Activated CD4-positive, alpha-beta T cell treated with anti-CD3 and anti-CD28 coated beads for 24 hours (primary cell): ENCODE data around the gene POLK.
"Not testable (repeated sequence)": the region's sequence is repeated elsewhere in the genome, so short reads cannot be mapped to it uniquely, and the experiment has no call there.

Source experiments
- DNase-seq, 2 donors: peaks; one replicate each; pipeline ENCODE4 v3.0.0-alpha.2; 2020; ENCODE audit warnings: low read depth in 2 of 2

Gene POLK

GRCh38 chr5:75610201-75610600 is 98.5 kb downstream of the POLK start:
- no peak for DNase-seq

- not testable (repeated sequence) for DNase-seq
Measured at GRCh38 chr5:75610859-75611310, 99.2 kb downstream of the POLK start.

- no peak for DNase-seq
Measured at GRCh38 chr5:75611311-75612225, 99.9 kb downstream of the POLK start, which contains the start of gene ANKDD1B. Gene ANKDD1B, plus strand, starts transcription at chr5:75611453. Its CDS starts 182 bp downstream, at chr5:75611635.

GRCh38 chr5:75612226-75612569 is 100.5 kb downstream of the POLK start:
- no peak for DNase-seq

GRCh38 chr5:75612901-75613300 is 101.2 kb downstream of the POLK start:
- no peak for DNase-seq

- DNase-seq: no peak
Measured at GRCh38 chr5:75614176-75614575, 102.5 kb downstream of the POLK start.

GRCh38 chr5:75616371-75616881 is 104.7 kb downstream of the POLK start:
- no peak for DNase-seq

- no peak for DNase-seq
Measured at GRCh38 chr5:75616971-75617621, 105.4 kb downstream of the POLK start.

GRCh38 chr5:75617736-75618352 is 106.2 kb downstream of the POLK start:
- DNase-seq: no peak

GRCh38 chr5:75620184-75620959 is 108.7 kb downstream of the POLK start:
- no peak for DNase-seq

GRCh38 chr5:75622564-75622963 is 110.9 kb downstream of the POLK start:
- DNase-seq: no peak

GRCh38 chr5:75623846-75624245 is 112.2 kb downstream of the POLK start:
- DNase-seq: no peak

- DNase-seq: no peak
Measured at GRCh38 chr5:75626959-75627358, 115.3 kb downstream of the POLK start.

GRCh38 chr5:75627801-75628200 is 116.1 kb downstream of the POLK start:
- DNase-seq: no peak

- no peak for DNase-seq
Measured at GRCh38 chr5:75630875-75631274, 119.2 kb downstream of the POLK start.

- DNase-seq: no peak
Measured at GRCh38 chr5:75632321-75632720, 120.6 kb downstream of the POLK start.

GRCh38 chr5:75637949-75638348 is 126.3 kb downstream of the POLK start:
- no peak for DNase-seq

GRCh38 chr5:75639535-75640311 is 128.0 kb downstream of the POLK start:
- no peak for DNase-seq

- DNase-seq: no peak
Measured at GRCh38 chr5:75640395-75640794, 128.7 kb downstream of the POLK start.

GRCh38 chr5:75640826-75641225 is 129.1 kb downstream of the POLK start:
- DNase-seq: no peak

- no peak for DNase-seq
Measured at GRCh38 chr5:75648712-75649111, 137.0 kb downstream of the POLK start.
